GM19193 (cell line): ENCODE data around the gene DCST1.

Experiments used
- POLR2A ChIP-seq: IDR thresholded peaks from 4 replicates; pipeline ENCODE4 v1.6.1; 2011; ENCODE audit not compliant: insufficient read depth, insufficient read length; ENCODE audit errors: extremely low read depth

Gene DCST1

GRCh38 chr1:155048449-155049334, 15.1 kb downstream of the DCST1 start:
- TF ChIP-seq POLR2A, result no peak

GRCh38 chr1:155049651-155050559, 16.3 kb downstream of the DCST1 start:
- TF ChIP-seq POLR2A, result no peak

GRCh38 chr1:155050560-155051341, 17.1 kb downstream of the DCST1 start, which contains the start of gene ADAM15:
ADAM15 (plus strand) TSS chr1:155051316; CDS start chr1:155051387, 71 bp downstream.
- no peak for TF ChIP-seq POLR2A

- peak; percentile 52 for TF ChIP-seq POLR2A
These were observed 17.7 kb downstream of the DCST1 start for GRCh38 chr1:155051342-155051776.

GRCh38 chr1:155051777-155052398, 18.3 kb downstream of the DCST1 start:
- no peak for TF ChIP-seq POLR2A

GRCh38 chr1:155052439-155053395, 19.1 kb downstream of the DCST1 start:
- TF ChIP-seq POLR2A, result no peak

GRCh38 chr1:155053531-155054105, 20.0 kb downstream of the DCST1 start:
- TF ChIP-seq POLR2A, result no peak

GRCh38 chr1:155057104-155057503, 23.5 kb downstream of the DCST1 start:
- no peak for TF ChIP-seq POLR2A

GRCh38 chr1:155057788-155058211, 24.2 kb downstream of the DCST1 start:
- TF ChIP-seq POLR2A, result no peak

- TF ChIP-seq POLR2A, result no peak
These were observed 27.1 kb downstream of the DCST1 start for GRCh38 chr1:155060736-155061135.

- no peak for TF ChIP-seq POLR2A
These were observed 27.9 kb downstream of the DCST1 start for GRCh38 chr1:155061381-155062150.

GRCh38 chr1:155062151-155062686, 28.6 kb downstream of the DCST1 start:
- no peak for TF ChIP-seq POLR2A

- no peak for TF ChIP-seq POLR2A
These were observed 29.2 kb downstream of the DCST1 start for GRCh38 chr1:155062702-155063411.
